ENCODE data around the gene FBXO28.

GRCh38 chr1:224096773-224097172 lies 17.1 kb upstream of the FBXO28 start:
- no peak for TF ChIP-seq CTCF (IDR thresholded peaks at IDR 0.05)
- no peak for TF ChIP-seq POLR2A (IDR thresholded peaks at IDR 0.05)

Measured in esophagus squamous epithelium (tissue), 4 donors.